H1 (cell line): Measurements from ENCODE around the gene DENND4B. TPM values are rescaled to one million over a fixed set of nuclear protein-coding genes. Genes with fewer than 3 reads are reported as not detected.

Experiments used
- BACH1 ChIP-seq: IDR thresholded peaks from 2 replicates; pipeline ENCODE4 v1.6.1; 2012; ENCODE audit warnings: low read length, improper control_type of control experiment
- FOSL1 ChIP-seq: IDR thresholded peaks from 2 replicates; pipeline ENCODE4 v1.6.1; 2011; ENCODE audit warnings: mild to moderate bottlenecking, low read depth, low read length, moderate library complexity; ENCODE audit not compliant: insufficient read depth
- POLR2A ChIP-seq, 2 experiments: IDR thresholded peaks; 1 replicate in 1 of 2; 2 replicates in 1 of 2; pipeline ENCODE4 v1.6.1; 2011; ENCODE audit warnings: low read depth in 2 of 2, low read length in 2 of 2, mild to moderate bottlenecking in 2 of 2; ENCODE audit errors: control extremely low read depth in 1 of 2
- RFX5 ChIP-seq: IDR thresholded peaks from 2 replicates; pipeline ENCODE4 v1.6.1; 2011; ENCODE audit warnings: low read depth, low read length, improper control_type of control experiment, borderline replicate concordance
- RNF2 ChIP-seq: fragments of 200-900, 300-1000 bp; sonication (generic); IDR thresholded peaks from 2 replicates; pipeline ENCODE4 v1.7.1; 2016; ENCODE audit warnings: borderline replicate concordance, low read depth, mild to moderate bottlenecking, antibody characterized with exemption, low read length; ENCODE audit not compliant: poor library complexity, severe bottlenecking; ENCODE audit errors: missing control alignments
- SUZ12 ChIP-seq: fragments of 200-600 bp; sonication (generic); IDR thresholded peaks from 2 replicates; pipeline ENCODE4 v1.6.1; 2012; ENCODE audit warnings: mild to moderate bottlenecking, inconsistent platforms, low read length, moderate library complexity, mixed read lengths
- polyA plus RNA-seq, 7 experiments: library from polyadenylated mRNA; depleted of rRNA in 3 of 7; stranded (reverse) in 5 of 7; unstranded in 2 of 7; fragments of >200 nt in 5 of 7; fragments of 200-250 nt in 2 of 7; gene quantifications; 1 replicate in 5 of 7; 2 replicates in 1 of 7; 4 replicates in 1 of 7; pipeline versions ENCODE4 v1.2.1 to v1.2.3, GENCODE V29; 2011 to 2013; ENCODE audit warnings: missing spikeins in 2 of 7, mixed read lengths in 2 of 7
- total RNA-seq: library from RNA; stranded (reverse); fragmentation: NEBNext Ultra II Directional; extraction: Animal tissue kit (Norgen Biotek cat#: 25700); gene quantifications from 2 replicates; pipeline ENCODE4 v1.2.1, GENCODE V29; 2021
- TF ChIP-seq, protein P1 (sequence below): fragments of 300-600 bp; sonication (generic); IDR thresholded peaks from 2 replicates; pipeline ENCODE4 v1.7.1; 2012; ENCODE audit warnings: low read length, moderate library complexity, mild to moderate bottlenecking, inconsistent platforms; ENCODE audit not compliant: insufficient replicate concordance

The DENND4B gene
- total and polyA plus RNA-seq, 2 of the 8 experiments (the other 6 are each of a cell fraction or from before 2014, with no cell fraction given), result 45.6 to 61.1 TPM

DNA sequence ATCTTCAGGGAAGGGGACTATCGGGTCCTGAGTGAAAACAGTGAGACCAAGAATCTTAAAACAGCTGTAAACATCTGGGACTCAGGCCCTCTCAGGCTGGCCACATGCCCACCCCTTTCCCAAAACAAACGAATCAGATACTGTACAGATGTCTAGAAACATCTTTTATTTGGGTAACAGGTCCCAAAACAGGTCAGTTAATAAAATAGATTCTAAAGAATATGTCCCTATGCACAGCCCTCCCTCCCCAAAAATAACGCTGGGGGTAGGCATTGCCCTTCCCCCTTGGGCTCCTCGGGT, 12.4 kb upstream of the DENND4B start (continued):
- TF ChIP-seq, protein P1, sequence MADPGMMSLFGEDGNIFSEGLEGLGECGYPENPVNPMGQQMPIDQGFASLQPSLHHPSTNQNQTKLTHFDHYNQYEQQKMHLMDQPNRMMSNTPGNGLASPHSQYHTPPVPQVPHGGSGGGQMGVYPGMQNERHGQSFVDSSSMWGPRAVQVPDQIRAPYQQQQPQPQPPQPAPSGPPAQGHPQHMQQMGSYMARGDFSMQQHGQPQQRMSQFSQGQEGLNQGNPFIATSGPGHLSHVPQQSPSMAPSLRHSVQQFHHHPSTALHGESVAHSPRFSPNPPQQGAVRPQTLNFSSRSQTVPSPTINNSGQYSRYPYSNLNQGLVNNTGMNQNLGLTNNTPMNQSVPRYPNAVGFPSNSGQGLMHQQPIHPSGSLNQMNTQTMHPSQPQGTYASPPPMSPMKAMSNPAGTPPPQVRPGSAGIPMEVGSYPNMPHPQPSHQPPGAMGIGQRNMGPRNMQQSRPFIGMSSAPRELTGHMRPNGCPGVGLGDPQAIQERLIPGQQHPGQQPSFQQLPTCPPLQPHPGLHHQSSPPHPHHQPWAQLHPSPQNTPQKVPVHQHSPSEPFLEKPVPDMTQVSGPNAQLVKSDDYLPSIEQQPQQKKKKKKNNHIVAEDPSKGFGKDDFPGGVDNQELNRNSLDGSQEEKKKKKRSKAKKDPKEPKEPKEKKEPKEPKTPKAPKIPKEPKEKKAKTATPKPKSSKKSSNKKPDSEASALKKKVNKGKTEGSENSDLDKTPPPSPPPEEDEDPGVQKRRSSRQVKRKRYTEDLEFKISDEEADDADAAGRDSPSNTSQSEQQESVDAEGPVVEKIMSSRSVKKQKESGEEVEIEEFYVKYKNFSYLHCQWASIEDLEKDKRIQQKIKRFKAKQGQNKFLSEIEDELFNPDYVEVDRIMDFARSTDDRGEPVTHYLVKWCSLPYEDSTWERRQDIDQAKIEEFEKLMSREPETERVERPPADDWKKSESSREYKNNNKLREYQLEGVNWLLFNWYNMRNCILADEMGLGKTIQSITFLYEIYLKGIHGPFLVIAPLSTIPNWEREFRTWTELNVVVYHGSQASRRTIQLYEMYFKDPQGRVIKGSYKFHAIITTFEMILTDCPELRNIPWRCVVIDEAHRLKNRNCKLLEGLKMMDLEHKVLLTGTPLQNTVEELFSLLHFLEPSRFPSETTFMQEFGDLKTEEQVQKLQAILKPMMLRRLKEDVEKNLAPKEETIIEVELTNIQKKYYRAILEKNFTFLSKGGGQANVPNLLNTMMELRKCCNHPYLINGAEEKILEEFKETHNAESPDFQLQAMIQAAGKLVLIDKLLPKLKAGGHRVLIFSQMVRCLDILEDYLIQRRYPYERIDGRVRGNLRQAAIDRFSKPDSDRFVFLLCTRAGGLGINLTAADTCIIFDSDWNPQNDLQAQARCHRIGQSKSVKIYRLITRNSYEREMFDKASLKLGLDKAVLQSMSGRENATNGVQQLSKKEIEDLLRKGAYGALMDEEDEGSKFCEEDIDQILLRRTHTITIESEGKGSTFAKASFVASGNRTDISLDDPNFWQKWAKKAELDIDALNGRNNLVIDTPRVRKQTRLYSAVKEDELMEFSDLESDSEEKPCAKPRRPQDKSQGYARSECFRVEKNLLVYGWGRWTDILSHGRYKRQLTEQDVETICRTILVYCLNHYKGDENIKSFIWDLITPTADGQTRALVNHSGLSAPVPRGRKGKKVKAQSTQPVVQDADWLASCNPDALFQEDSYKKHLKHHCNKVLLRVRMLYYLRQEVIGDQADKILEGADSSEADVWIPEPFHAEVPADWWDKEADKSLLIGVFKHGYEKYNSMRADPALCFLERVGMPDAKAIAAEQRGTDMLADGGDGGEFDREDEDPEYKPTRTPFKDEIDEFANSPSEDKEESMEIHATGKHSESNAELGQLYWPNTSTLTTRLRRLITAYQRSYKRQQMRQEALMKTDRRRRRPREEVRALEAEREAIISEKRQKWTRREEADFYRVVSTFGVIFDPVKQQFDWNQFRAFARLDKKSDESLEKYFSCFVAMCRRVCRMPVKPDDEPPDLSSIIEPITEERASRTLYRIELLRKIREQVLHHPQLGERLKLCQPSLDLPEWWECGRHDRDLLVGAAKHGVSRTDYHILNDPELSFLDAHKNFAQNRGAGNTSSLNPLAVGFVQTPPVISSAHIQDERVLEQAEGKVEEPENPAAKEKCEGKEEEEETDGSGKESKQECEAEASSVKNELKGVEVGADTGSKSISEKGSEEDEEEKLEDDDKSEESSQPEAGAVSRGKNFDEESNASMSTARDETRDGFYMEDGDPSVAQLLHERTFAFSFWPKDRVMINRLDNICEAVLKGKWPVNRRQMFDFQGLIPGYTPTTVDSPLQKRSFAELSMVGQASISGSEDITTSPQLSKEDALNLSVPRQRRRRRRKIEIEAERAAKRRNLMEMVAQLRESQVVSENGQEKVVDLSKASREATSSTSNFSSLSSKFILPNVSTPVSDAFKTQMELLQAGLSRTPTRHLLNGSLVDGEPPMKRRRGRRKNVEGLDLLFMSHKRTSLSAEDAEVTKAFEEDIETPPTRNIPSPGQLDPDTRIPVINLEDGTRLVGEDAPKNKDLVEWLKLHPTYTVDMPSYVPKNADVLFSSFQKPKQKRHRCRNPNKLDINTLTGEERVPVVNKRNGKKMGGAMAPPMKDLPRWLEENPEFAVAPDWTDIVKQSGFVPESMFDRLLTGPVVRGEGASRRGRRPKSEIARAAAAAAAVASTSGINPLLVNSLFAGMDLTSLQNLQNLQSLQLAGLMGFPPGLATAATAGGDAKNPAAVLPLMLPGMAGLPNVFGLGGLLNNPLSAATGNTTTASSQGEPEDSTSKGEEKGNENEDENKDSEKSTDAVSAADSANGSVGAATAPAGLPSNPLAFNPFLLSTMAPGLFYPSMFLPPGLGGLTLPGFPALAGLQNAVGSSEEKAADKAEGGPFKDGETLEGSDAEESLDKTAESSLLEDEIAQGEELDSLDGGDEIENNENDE, result no peak
- TF ChIP-seq POLR2A (IDR thresholded peaks at IDR 0.05; ENCODE audit: control extremely low read depth in 1 of 2, low read depth in 2 of 2, low read length in 2 of 2) (no peak), BACH1 (no peak), FOSL1 (no peak), RNF2 (no peak), RFX5 (no peak), SUZ12 (no peak)
